Testis (tissue), 2 donors: ENCODE data around the gene ELOA.

Experiments used
- POLR2A ChIP-seq: fragments of 450-650 bp; IDR thresholded peaks from one replicate; pipeline ENCODE4 v1.6.1; 2017; ENCODE audit warnings: antibody characterized with exemption, mild to moderate bottlenecking, moderate library complexity
- TF ChIP-seq, protein P1 (sequence below), 3 experiments: fragments of 450-650 bp in 2 of 3; fragments of 200-600 bp in 1 of 3; sonication (generic) in 1 of 3; IDR thresholded peaks; one replicate each; pipeline ENCODE4 v1.5.1; 2016 to 2019; ENCODE audit warnings: antibody characterized with exemption in 3 of 3, mild to moderate bottlenecking in 2 of 3, moderate library complexity in 1 of 3

DNA sequence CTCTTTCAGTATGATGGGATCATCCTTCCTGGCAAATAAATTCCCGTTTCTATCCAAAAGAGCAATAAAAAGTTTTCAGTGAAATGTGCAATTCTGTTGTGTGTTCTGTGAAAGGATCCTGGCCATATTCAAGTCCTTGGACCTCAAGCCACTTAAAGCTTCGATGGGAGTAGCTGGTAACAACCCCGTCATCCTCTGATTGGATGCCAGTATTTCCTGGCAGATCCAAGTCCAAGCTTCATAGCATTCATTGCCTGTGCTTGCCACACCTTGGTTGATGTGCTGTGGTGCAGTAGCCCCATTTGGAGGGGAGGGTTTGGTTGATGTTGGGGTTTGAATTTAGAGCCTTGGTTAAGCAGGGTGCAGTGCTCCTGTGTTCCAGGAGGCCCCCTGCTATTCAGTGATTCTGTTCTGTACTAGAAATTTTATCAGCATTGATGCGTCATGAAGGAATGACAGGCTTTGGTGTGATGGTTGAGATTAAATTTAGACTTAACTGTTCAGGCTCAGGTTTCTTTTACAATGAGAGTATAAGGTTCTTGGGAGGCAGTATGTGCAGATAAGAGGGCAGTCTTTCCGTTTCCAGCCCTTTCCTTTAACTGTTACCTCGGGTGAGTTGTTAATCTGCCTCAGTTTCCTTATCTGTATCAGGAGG is 46.8 kb upstream of the ELOA start:
- TF ChIP-seq POLR2A, result no peak
- TF ChIP-seq, protein P1, sequence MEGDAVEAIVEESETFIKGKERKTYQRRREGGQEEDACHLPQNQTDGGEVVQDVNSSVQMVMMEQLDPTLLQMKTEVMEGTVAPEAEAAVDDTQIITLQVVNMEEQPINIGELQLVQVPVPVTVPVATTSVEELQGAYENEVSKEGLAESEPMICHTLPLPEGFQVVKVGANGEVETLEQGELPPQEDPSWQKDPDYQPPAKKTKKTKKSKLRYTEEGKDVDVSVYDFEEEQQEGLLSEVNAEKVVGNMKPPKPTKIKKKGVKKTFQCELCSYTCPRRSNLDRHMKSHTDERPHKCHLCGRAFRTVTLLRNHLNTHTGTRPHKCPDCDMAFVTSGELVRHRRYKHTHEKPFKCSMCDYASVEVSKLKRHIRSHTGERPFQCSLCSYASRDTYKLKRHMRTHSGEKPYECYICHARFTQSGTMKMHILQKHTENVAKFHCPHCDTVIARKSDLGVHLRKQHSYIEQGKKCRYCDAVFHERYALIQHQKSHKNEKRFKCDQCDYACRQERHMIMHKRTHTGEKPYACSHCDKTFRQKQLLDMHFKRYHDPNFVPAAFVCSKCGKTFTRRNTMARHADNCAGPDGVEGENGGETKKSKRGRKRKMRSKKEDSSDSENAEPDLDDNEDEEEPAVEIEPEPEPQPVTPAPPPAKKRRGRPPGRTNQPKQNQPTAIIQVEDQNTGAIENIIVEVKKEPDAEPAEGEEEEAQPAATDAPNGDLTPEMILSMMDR (IDR thresholded peaks at IDR 0.05), result no peak
